GM19452 (cell line): ENCODE data around the gene FCN1.

ENCODE experiments used
- ATAC-seq: cut with Tn5 transposase; IDR thresholded peaks from one replicate; pipeline ENCODE4 v1.9.1; 2021; ENCODE audit not compliant: unreplicated experiment

The FCN1 gene

DNA sequence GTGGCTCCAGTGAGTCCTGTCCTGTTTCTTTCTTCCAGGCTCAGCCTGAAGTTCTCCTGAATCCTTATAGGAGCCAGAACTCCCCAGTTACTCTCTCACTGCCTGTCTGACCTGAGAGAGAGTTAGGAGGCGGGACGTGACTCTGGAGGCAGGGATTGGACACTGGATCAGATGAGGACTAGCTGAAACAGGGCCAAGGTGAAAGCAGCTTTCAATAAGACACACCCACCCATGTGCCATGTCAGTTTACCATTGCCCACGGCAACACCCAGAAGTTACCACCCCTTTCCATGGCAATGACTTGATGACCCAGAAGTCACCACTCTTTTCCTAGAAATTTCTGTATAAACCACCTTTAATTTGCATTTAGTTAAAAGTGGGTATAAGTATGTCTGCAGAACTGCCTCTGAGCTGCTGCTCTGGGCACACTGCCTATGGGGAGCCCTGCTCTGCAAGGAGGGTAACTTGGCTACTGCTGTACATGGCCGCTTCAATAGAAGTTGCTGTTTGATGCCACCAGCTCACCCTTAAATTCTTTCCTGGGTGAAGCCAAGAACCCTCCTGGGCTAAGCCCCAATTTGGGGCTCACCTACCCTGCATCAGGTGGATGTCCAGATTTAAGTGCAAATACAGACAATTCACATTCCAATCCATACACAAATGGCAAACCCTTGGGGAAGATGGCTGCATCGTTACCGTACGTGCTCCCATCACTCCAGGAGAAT, 23.4 kb downstream of the FCN1 start:
- ATAC-seq = no peak

DNA sequence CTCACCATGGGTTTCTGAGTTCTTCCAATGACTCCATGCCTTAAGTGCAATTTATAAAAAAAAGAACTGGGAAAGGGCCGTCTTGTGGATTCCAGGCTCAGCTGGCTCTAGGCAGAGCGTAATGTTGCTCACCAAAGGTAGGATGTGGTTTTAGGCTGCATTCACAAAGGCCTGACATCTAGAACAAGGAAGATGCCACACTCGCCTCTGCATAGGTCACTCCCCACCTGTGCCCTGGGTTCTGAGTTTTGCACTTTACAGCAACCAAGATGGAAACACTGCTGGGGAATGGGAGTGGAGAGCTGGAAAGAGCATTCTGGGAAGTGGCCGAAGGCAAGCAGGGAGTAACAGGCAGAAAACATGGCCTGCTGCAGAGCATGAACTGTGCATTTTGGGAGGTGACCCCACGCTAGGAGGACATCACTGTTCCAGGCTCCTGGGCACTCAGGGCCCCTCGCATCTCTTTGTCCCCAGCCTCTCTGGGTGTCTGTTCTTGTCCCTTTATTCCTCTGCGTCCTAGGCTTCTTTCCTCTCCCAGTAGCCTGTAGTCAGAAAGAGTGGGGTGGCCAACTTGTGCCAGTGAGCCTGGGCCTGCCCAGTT, 24.8 kb downstream of the FCN1 start:
- ATAC-seq = no peak

DNA sequence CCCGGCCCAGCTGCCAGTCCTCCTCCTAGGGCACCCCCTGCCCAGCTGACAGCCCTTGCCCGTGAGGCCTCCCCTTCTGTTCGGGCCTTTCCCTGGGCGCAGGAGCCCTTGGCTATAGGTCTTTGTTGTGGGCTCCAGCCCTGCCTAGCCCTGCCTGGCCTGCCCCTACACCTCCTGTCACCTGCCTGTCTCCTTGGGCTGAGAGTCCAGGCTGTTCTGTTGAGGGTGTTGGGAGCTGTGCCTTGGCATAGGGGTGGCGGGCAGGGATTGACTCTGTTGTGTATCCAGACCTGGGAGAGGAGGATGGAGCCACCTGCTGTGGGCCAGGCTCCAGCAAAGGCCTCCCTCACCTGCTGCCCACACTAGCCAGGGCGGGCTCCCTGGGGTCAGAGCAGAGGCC, 25.5 kb downstream of the FCN1 start:
- ATAC-seq = no peak

DNA sequence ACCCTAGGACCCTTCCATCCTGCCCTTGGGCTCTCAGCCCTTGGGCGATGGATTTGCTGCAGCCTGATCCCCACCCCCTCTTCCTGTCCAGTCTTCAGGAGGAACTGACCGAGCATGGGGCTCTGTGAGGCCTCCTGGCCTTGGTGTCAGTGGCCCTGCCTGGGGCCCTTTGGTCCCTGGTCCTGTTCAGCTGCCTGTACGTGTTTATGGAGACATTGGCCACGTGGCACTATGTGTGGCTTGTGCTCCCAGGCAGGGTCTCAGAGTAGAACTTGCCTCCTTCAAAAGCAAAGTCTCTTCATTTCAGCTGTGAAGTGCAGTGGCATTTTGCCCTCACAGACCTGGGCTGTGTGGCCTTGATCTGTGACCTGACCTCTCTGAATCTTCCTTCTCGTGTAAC, 26.0 kb downstream of the FCN1 start:
- no peak for ATAC-seq

DNA sequence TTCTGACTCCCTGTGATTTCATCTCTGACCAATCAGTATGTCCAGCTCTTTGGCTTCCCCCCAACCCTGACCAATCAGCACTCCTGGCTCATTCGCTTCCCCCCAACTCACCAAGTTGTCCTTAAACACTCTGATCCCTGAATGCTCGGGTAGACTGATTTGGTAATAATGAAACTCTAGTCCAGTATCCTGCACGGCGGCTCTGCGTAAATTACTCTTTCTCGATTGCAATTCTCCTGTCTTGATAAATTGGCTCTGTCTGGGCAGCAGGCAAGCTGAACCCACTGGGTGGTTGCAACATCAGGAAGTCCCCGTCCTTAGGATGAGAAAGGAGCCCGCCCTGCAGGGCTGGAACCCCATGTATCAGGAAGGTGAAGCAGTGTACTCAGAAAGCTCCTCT, 26.7 kb downstream of the FCN1 start:
- no peak for ATAC-seq

DNA sequence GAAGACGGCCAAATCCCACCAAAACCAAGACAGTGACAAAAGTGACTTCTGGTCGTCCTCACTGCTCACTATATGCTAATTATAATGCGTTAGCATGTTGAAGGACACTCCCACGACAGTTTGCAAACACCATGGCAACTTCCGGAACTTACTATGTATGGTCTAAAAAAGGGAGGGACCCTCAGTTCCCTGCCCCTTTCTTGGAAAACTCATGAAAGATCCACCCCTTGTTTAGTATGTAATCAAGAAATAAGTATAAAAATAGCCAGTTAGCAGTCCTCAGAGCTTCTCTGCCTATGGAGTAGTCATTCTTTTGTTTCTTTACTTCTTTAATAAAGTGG, 27.6 kb downstream of the FCN1 start:
- ATAC-seq = no peak

DNA sequence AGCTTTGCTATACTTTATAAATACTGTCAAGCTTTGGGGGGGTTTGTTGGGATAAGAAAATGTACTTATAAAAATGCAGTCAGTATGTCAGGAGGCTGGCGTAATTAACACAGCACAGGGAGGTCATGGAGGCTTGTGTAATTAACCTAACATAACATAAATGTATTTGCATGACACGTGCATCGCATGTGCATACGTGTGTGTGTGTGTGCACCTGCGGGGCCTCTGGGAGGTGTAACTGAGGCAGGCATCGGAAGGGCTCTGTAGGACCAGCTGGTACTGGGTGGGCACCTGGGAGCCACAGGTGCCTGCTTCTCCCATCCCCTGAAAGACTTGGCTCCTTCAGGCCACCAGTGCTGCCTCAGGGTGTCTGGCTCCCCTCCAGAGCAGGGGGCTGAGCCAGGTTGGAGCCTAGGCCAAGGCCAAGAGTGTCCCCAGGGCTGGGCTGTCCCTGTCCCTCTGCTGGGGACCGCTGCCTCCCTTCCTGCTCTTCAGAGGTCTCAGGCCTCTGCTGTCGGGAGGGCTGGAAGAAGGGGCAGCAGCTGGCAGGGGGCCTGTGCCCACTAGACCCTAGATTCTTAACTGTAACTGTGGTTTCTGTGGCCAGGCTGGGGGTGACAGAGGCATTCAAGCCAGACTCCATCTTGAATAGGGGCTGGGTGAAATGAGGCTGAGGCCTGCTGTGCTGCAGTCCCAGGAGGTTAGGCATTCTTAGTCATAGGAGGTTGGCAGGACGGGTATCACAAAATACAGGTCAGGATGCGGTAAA, 28.1 kb downstream of the FCN1 start:
- no peak for ATAC-seq

DNA sequence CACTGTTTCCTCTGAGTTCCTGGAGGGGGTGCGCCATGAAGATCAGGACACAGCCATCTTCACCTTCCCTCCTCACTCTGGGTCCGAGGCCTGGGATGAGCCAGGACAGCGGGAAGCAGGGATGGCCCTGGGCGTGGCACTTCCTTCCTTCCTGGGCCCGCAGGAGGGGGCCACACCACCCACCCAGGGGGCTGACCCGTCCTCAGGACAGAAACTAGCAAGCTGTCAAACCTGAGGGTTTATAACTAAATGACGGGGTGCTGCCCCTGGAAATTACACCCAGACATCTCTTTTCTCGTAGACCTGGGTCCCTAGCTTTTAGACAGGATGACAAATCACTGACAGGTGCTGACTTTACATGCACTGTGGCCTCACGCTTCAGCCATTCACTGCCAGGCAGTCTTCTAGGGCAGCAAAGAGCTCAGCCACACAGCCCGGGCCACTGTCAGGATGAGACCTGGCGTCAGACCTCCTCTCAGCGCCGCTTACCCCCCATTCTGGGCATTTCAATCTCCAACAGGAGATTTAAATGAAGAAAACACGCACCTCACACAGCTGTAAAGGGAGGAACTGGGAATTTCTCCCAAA, 29.0 kb downstream of the FCN1 start:
- no peak for ATAC-seq

DNA sequence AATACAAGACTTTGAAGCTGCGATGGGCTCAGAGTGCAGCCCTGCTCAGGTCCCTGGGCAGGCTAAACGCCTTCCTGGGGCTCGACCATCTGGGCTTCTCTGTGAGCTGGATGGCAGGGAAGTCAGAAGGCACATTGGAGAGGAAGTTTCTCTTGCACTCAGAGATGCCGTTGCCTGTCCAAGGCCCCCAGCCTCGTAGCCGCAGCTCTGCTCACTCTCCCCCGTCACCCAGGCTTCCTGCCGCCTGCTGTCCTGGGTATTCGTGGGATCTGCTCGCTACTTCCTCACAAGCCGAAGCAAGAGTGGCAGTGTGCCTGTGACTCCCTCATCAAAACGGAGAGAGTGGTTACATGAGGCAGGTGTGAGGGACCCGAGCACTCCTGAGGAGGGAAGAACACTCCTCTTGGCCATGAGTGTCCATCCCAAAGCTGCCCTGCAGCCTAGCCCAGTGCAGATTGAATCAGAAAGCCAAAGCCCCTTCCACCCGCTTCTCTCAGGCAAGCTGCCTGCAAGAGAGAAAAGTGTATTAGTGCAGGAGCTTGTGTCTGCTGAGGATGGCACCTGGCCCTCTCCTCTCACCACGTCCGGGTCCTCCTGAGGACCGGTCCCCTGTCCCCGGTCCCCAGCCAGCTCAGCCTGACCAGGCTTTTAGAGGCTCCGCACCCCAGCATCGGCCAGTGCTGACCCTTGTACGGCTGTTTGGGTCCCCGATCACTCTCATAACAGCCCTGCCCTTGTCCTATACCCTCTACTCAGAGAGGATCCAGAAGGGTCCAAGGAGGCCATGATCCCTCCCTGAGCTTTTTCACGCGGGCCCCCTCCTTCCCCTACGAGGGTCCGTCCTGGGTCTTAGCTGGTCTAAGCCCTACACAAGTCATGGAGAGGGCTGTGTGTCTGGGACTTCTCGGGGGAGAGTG, 29.8 kb downstream of the FCN1 start:
- ATAC-seq = no peak

DNA sequence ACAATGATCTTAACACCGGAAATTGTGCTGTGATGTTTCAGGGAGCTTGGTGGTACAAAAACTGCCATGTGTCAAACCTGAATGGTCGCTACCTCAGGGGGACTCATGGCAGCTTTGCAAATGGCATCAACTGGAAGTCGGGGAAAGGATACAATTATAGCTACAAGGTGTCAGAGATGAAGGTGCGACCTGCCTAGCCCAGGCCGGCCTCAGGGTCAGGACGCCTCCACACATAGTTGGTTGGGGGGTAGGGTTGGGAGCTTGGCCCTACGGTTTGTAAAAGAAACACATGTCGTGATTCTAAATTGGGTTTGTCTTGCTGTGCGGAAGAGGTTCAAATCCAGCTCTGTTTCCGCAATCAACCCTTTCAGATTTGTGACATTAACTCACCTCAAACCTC, 30.5 kb downstream of the FCN1 start:
- ATAC-seq = no peak

DNA sequence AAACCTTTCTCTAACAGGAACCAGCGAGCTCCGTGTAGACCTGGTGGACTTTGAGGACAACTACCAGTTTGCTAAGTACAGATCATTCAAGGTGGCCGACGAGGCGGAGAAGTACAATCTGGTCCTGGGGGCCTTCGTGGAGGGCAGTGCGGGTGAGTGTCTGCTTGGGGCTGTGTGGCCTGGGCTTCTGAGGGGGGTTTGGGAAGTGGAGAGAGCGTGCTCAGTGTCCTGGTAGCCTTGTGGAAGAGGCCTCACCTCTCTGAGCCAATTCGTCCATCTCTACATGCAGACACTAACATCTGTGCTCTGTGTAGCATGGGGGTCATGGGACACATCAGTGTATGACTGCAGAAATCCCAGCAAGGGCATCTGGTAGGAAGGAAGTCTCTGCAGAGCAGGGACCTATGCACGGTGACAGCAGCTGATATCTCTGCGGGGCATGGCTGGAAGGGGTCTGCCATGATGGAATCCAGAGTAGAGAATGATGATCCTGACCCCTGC, 31.2 kb downstream of the FCN1 start:
- no peak for ATAC-seq

DNA sequence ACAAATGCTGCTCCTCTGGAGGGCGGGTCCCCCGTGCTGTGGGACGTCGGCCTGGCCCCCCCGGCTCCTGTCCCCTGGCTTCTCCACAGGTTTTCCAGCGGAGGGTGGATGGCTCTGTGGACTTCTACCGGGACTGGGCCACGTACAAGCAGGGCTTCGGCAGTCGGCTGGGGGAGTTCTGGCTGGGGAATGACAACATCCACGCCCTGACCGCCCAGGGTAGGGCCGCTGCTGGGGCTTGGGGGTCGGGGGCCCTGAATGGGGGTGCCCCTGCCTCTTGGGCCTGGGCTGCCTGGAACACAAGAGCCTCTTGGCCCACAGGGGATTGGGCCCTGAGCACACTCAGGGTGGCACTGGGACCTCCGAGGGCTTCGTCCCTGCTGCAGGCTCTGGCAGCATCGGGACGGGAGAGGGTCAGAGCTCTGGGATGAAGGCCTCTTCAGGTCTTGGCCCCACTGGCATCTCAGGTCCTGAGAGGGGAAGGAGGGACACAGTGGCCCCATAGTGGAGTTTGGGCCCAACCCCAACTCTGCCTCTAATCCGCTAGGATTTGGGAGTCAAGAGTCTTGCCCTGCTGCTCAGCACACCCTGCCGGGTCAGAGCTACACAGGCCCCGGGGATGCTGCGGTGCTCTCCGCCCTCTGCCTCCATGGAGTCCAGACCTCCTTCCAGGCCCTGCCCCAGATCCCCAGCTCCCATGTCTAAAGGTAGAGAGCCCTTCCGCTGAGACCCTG, 31.9 kb downstream of the FCN1 start:
- ATAC-seq = no peak

DNA sequence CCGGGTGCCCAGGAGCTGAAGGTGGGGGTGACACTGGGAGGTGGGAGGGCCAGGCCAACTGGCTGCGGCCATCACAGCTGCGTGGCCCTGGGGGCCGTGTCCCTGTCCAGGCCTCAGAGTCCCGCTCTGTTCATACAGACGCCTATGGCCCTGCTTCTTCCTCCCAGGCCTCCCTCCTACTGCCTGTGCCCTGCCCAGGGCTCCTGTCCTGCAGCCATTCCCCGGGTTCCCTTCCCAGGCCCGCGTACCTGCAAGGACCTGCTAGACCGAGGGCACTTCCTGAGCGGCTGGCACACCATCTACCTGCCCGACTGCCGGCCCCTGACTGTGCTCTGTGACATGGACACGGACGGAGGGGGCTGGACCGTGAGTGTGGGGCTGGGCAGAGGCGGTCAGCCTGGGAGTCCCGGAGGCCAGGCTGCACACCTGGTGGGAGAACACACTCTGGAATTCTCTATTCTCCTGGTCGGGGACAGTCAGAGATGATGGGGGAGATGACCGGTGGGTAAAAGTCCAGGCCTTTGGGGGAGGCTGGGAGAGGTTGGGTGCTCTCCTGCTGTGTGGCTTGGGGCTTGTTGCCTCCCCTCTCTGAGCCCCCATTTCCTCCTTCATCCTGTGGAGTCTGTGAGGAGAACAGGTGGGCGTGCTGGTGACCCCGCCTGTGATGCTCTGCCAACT, 32.6 kb downstream of the FCN1 start:
- no peak for ATAC-seq

DNA sequence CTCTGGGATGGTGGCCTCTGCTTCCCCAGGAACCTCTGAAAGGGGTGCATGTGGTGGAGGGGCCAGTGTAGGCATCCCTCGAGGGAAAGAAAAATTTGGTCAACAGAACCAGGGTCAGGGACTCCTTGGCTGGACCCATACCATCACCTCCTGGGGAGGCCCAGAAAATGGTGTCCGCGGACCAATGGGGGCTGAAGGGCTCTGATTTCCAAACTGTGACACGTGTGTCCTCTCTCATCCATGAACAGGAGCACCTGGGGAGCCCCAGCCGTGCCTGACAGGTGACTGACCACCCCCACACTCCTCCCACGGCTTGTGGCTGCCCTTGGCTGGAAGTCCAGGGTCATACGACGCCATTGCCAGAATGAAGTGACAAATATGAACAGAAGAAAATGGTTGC, 33.2 kb downstream of the FCN1 start:
- no peak for ATAC-seq

DNA sequence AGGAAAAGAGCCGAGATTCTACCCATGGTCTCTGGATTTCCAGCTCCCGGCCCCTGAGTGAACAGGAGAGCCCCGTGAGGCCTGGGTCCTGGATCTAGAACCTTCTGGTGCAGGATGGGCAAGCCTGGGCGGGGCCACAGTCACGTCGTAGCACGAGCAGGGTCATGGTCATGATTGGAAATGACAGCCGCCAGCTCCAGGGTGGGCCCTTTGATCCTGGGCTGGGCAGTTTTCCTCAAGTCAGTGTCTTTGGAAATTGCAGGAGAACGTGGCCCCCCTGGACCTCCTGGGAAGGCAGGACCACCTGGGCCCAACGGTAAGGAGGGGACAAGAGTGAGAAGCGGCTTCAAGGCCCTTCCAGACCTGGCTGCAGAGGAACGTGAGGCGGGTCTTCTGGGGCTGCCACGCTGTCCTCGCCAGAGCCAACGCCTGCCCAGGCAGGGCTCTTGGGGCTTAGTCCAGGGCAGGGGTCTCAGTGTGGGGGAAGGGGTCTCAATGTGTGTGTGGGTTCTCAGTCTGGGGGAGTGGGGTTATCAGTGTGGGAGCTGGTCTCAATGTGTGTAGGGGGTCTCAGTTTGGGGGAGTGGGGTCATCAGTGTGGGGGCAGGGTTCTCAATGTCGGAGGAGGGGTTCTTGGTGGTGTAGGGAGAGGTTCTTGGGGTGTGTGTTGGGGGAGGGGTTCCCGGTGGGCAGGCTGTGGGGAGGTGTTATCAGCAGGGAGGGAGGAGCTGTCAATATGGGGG, 34.5 kb downstream of the FCN1 start:
- no peak for ATAC-seq

DNA sequence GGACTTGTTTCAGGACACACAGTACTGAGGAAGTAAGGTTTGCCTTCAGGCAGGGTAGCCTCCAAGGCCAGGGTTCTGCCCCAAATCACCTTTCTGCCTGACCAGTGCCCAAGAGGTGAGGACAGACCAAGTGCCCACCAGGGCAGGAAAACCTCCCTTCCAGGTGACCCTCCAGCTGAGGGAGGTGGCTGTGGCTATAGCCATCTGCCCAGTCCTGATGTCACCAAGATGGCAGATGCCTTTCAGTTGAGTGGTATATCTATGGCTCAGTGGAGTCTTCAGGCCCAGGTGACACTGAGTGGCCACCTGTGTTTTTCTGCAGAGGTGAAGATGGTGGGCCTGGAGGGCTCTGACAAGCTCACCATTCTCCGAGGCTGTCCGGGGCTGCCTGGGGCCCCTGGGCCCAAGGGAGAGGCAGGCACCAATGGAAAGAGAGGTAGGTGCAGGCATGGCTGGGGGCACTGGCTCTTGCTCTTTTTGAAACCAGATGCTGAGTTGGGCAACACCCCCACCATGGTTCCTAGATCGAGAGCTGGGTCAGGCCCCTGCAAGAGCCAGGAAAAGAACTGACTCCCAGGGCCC, 35.4 kb downstream of the FCN1 start:
- ATAC-seq = no peak

DNA sequence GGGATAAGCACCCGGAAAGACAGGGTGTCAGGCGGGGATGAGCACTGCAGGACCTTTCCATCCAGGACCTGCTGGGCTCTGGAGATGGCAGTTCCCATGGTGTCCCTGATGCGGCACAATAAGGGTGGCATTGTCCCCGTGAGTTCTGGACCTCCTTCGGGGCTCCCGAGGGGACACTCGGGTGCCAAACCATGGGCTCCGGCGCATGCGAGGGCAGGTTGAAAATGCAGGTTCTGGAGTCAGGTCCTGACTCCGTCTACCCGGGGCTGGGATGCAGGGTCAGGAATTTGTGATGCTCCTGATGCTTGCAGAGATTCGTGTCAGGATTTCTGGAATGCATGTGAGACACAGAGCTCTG, 36.4 kb downstream of the FCN1 start:
- ATAC-seq = no peak

DNA sequence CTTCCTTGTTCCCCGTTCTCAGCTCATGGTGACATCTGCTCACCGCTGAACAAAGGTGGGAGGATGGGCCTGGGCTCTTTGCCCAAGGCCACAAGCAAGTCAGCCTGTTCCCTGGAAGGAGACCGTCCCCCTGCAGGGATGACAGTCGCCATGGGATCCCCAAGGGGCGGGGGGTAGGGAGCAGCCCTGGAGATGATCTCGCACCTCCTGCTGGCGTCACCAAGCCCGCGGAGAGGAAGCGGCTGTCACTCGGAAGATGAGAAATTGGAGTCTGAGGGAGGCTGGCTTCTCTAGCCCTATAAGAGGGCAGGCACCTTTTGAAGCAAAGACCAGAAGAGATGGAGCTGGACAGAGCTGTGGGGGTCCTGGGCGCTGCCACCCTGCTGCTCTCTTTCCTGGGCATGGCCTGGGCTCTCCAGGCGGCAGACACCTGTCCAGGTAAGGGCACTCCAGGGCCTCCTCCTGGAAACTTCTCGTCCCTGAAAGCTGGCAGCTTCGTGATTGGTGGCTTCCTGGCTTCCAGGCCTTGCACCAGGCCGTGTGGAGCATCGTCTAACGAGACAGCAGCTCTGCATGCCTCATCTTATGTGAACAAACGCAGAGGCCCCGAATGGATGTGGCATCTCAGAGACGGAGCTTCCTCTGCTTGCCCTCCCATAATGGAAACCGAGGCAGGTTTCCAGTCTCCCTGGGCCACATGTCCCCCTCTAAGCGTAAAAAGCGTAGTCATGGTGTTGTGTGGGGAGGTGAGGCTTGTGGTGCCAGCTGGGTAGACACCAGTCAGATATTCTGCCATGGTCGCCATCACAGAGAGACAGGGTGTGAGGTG, 37.0 kb downstream of the FCN1 start, which contains the start of gene FCN2:
FCN2 (plus strand) TSS at position 327 of the 829 bp plus-strand sequence; CDS start at position 339, 12 bp downstream.
- ATAC-seq = no peak
